ENCODE data around the gene CPED1. TPM values are rescaled to one million over a fixed set of nuclear protein-coding genes. Genes with fewer than 3 reads are reported as not detected.

Gene CPED1
- total RNA-seq, 2 donors from 2014 or later: 4.0 to 15.9 TPM

DNA sequence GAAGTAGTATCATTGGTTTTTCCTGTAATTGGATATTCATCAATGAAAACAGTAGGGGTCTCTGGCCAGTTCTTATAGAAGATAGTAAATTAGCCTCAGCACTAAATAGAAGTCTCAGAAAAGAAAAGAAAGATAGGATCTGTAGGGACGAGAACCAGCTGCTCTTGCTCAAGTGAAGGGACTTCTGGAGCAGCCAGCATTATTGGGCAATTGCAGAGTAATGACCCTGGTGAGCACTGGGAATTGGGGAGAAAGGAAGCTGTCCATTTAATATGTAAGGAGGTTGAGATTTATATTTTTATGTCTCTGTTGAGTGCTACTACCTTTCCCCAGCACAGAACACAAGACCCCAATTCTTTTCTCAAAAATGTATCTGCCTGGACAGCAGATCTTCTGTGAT lies 279.1 kb downstream of the CPED1 start:
- H3K4me1 ChIP-seq: no peaks in the 10 kb centered on the region
- no peaks in the 10 kb centered on the region for H3K36me3 ChIP-seq
- TF ChIP-seq, protein P1, sequence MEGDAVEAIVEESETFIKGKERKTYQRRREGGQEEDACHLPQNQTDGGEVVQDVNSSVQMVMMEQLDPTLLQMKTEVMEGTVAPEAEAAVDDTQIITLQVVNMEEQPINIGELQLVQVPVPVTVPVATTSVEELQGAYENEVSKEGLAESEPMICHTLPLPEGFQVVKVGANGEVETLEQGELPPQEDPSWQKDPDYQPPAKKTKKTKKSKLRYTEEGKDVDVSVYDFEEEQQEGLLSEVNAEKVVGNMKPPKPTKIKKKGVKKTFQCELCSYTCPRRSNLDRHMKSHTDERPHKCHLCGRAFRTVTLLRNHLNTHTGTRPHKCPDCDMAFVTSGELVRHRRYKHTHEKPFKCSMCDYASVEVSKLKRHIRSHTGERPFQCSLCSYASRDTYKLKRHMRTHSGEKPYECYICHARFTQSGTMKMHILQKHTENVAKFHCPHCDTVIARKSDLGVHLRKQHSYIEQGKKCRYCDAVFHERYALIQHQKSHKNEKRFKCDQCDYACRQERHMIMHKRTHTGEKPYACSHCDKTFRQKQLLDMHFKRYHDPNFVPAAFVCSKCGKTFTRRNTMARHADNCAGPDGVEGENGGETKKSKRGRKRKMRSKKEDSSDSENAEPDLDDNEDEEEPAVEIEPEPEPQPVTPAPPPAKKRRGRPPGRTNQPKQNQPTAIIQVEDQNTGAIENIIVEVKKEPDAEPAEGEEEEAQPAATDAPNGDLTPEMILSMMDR (IDR thresholded peaks at IDR 0.05): no peak
- no peak overlapping the region for H3K9ac ChIP-seq (ENCODE audit: low read depth in 2 of 2, low read length in 2 of 2)
- H3K27me3 ChIP-seq: no peaks in the 10 kb centered on the region
- intact Hi-C loops (cut with DNase I): no loop called here
- DNase-seq: no peak
- no peak overlapping the region for H3K27ac ChIP-seq
- no peaks in the 10 kb centered on the region for H3K9me3 ChIP-seq
- no peak overlapping the region for H3K4me3 ChIP-seq

DNA sequence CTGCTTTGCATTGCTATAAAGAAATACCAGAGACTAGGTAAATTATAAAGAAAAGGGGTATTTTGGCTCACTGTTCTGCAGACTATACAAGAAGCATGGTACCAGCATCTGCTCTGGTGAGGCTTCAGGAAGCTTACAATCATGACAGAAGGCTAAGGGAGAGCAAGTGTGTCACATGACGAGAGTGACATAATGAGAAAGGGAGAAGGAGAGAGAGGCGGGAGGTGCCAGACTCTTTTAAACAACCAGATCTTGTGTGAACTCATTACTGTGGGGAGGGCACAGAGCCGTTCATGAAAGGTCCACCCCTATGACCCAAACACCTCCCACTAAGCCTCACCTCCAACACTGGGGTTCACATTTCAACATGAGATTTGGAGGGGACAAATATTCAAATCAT lies 281.3 kb downstream of the CPED1 start:
- Histone ChIP-seq H3K9ac (ENCODE audit: low read depth in 2 of 2, low read length in 2 of 2) (no peak overlapping the region), H3K36me3 (no peaks in the 10 kb centered on the region), H3K4me3 (no peak overlapping the region), H3K9me3 (no peaks in the 10 kb centered on the region), H3K4me1 (no peaks in the 10 kb centered on the region), H3K27ac (no peak overlapping the region), H3K27me3 (no peaks in the 10 kb centered on the region)
- no peak for DNase-seq
- intact Hi-C loops (cut with DNase I): no loop called here
- TF ChIP-seq, protein P1 (IDR thresholded peaks at IDR 0.05): no peak

DNA sequence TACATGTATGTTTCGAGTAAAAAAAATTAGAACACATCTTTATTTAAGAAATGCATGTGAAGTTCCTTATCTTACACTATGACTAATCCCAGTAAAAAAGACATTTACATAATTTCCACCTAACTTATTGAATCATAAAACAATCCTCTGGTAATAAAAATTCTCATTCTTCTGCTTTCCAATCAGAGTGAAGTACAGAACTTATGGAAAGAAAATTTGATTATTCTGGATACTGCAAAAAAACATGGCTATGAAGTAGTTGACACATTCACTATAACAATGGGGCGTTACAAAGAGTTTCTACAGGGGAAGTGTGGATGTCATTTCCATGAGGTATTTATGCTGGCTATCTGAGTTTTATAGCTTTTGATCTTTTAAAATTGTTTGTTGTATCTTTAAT lies 282.6 kb downstream of the CPED1 start:
- no peaks in the 10 kb centered on the region for H3K4me1 ChIP-seq
- intact Hi-C loops (cut with DNase I): no loop called here
- H3K27me3 ChIP-seq: no peaks in the 10 kb centered on the region
- no peaks in the 10 kb centered on the region for H3K9me3 ChIP-seq
- no peaks in the 10 kb centered on the region for H3K36me3 ChIP-seq
- no peak for DNase-seq
- no peak overlapping the region for H3K4me3 ChIP-seq
- H3K9ac ChIP-seq (ENCODE audit: low read depth in 2 of 2, low read length in 2 of 2): no peak overlapping the region
- TF ChIP-seq, protein P1 (IDR thresholded peaks at IDR 0.05): no peak
- no peak overlapping the region for H3K27ac ChIP-seq

DNA sequence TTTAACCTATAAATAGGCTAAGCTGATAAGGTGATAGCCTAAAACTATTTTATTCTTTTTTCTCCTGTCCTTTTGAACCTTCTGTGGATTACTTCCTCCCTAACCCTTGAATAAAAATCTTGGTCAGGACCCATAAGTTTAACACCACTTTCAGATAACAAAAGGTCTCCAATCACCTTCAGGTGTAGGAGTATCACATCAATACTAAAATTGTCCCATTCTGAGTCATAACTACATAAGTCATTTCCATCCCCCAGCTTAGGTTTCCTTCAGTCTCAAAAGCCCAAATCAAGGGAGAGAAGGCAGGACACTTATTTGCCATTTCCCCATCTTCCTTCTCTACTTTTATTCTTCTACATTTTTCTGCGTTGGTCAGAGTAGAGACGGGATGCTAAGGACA lies 283.4 kb downstream of the CPED1 start:
- TF ChIP-seq, protein P1 (IDR thresholded peaks at IDR 0.05): no peak
- Histone ChIP-seq H3K36me3 (no peaks in the 10 kb centered on the region), H3K9me3 (no peaks in the 10 kb centered on the region), H3K27ac (no peak overlapping the region), H3K4me1 (no peaks in the 10 kb centered on the region), H3K27me3 (no peaks in the 10 kb centered on the region), H3K9ac (ENCODE audit: low read depth in 2 of 2, low read length in 2 of 2) (no peak overlapping the region), H3K4me3 (no peak overlapping the region)
- intact Hi-C loops (cut with DNase I): no loop called here
- no peak for DNase-seq

DNA sequence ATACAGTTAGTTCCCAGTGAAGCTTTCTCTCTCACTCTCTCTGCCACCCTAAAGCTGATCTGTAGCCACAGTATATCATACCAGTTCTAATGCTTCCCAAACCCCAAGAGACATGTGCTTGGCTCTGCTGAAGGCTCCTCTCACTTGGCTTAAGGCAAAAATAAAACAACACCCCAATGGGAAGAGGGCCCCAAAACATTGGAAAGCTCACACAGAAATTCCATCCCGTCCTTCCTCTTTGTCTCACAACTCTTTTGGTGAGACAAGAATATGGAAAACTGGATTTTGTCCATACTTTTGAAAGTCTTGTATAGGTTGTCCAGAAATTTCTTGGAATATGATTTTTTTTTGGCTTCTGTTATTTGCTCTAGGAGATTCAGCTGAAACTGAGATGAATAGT lies 284.2 kb downstream of the CPED1 start:
- no peak for DNase-seq
- Histone ChIP-seq H3K27me3 (no peaks in the 10 kb centered on the region), H3K4me3 (no peak overlapping the region)

More for the DNA sequence above, 284.2 kb downstream of the CPED1 start:
- no peaks in the 10 kb centered on the region for H3K4me1 ChIP-seq
- no peaks in the 10 kb centered on the region for H3K9me3 ChIP-seq
- no peak overlapping the region for H3K9ac ChIP-seq (ENCODE audit: low read depth in 2 of 2, low read length in 2 of 2)
- TF ChIP-seq, protein P1 (IDR thresholded peaks at IDR 0.05): no peak
- H3K27ac ChIP-seq: no peak overlapping the region
- intact Hi-C loops (cut with DNase I): no loop called here
- H3K36me3 ChIP-seq: no peaks in the 10 kb centered on the region

Data from colonic mucosa (tissue), 4 donors.